Activated CD4-positive, alpha-beta memory T cell treated with anti-CD3 and anti-CD28 coated beads for 36 hours (primary cell): Measurements from ENCODE around the gene LMAN2. TPM values are rescaled to one million over a fixed set of nuclear protein-coding genes. Genes with fewer than 3 reads are reported as not detected.
A peak's percentile ranks its signal among the peaks of the same experiment; 100 is the strongest.
"Not testable (repeated sequence)": the region's sequence is repeated elsewhere in the genome, so short reads cannot be mapped to it uniquely, and the experiment has no call there.

Experiments used
- CTCF ChIA-PET: fragments of 350-600 bp; sonication (Branson Sonifier 250); formaldehyde crosslinking; loops from one replicate; lab custom pipeline; 2021; ENCODE audit warnings: antibody characterized with exemption, inconsistent platforms; lab: Charles Lee
- POLR2A ChIA-PET: fragments of 350-600 bp; sonication (Branson Sonifier 250); formaldehyde crosslinking; loops from one replicate; lab custom pipeline; 2021; ENCODE audit warnings: antibody characterized with exemption; lab: Charles Lee
- DNase-seq: peaks from one replicate; pipeline ENCODE4 v3.0.0-alpha.2; 2020
- H3K27ac Mint-ChIP-seq: one replicate; pipeline ENCODE4 v1.8.0; 2021; ENCODE audit warnings: mixed read lengths
- H3K27me3 Mint-ChIP-seq: one replicate; pipeline ENCODE4 v1.8.0; 2021; ENCODE audit warnings: mixed read lengths
- H3K36me3 Mint-ChIP-seq: one replicate; pipeline ENCODE4 v1.8.0; 2021; ENCODE audit warnings: mixed read lengths
- H3K4me1 Mint-ChIP-seq: one replicate; pipeline ENCODE4 v1.8.0; 2021; ENCODE audit warnings: low read depth, mixed read lengths
- H3K4me3 Mint-ChIP-seq: one replicate; pipeline ENCODE4 v1.8.0; 2021; ENCODE audit warnings: mild to moderate bottlenecking, mixed read lengths
- H3K9me3 Mint-ChIP-seq: one replicate; pipeline ENCODE4 v1.8.0; 2021; ENCODE audit warnings: mixed read lengths
- intact Hi-C: fragments of 100-400 bp; cut with micrococcal nuclease; formaldehyde crosslinking; loops from one replicate; pipeline ENCODE4 v1.15.1; 2023
- total RNA-seq, 2 experiments: library from RNA; stranded (reverse); gene quantifications; one replicate each; pipeline ENCODE4 v1.2.3, GENCODE V29; 2021

Gene LMAN2
- total RNA-seq, 2 experiments from 2014 or later = 98.3 to 104 TPM

DNA sequence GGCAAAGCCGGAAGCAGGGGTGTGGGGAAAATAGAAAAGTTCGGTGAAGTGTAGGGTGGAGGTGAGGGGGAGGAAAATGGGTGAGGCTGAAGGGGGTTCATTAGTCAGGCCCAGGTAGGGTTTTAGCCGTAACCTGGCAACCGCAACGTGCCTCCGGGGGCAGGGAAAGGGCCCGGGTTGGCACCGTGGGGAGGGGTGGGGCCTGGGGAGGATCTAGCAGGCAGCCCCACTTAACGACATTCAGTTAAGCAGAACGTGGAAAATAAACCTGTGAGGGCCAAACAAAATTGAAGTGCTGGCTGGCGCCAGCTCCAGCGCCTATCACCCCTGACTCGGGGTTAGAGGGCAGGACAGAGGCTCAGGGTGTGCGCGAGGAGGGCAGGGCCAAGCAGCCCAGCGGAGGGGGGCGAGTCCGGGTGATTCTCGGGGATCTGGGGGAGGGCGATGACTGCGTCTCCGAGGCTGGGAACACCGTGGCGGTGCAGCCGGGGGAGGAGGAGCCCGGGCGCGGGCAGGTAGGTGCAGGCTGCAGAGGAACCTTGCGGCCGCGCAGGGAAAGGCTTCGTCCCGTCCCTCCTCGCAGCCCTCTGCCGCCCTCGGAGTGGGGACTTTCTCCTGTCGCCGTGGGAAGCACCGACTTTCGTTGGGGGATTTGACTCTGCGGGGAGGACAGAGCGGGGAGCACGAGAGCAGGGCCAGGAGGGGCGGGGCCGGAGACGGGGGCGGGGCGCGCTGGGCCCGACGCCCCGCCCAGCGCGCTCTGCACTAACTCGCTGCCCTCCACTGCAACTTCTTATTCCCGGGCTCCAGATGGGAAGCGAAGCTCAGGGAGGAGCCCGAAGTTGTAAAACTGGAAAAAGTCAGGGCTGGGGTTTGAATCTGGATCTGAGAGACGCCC is 11.4 kb upstream of the LMAN2 start:
- H3K27ac Mint-ChIP-seq = peak overlapping the region; percentile 51
- no peaks in the 10 kb centered on the region for H3K9me3 Mint-ChIP-seq
- intact Hi-C loops = no loop called here
- no peaks in the 10 kb centered on the region for H3K27me3 Mint-ChIP-seq
- POLR2A ChIA-PET = interaction anchor here (2.4 kb wide), 1 partner anchor 12 kb away, joined by 10 read pairs; the partner anchor contains the start of gene LMAN2
- H3K36me3 Mint-ChIP-seq = peaks cover 5% of the 10 kb centered on the region
- H3K4me1 Mint-ChIP-seq = peaks cover 73% of the 10 kb centered on the region
- DNase-seq = peak; percentile 82
- H3K4me3 Mint-ChIP-seq = peak overlapping the region; percentile 69
- CTCF ChIA-PET = interaction anchor here (1.0 to 8.7 kb wide), 6 partner anchors 9 to 93 kb away, joined by 3 to 66 read pairs (median 17); partner anchors contain the start of gene LMAN2

DNA sequence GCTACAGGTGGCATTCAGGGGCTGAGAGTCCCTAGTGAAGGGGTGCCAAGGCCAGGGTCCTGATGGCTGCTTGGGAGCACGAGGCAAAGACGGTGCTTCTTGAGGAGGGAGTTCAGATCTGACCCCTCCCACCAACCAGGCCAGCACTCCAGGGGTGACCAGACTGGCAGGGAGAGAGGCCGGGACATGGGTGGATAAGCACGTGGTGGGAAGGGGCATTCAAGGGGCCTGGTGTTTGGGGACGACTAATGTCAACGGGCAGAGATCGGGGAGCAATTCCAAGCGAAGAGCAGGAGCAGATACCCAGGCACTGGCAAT is 10.8 kb upstream of the LMAN2 start:
- Mint-ChIP-seq H3K27ac (peak overlapping the region; percentile 43), H3K27me3 (no peaks in the 10 kb centered on the region), H3K9me3 (no peaks in the 10 kb centered on the region), H3K4me1 (peaks cover 78% of the 10 kb centered on the region), H3K36me3 (peaks cover 5% of the 10 kb centered on the region), H3K4me3 (peak overlapping the region; percentile 69)
- intact Hi-C loops = no loop called here
- no peak for DNase-seq
- ChIA-PET CTCF (interaction anchor here (1.0 to 8.7 kb wide), 7 partner anchors 9 to 93 kb away, joined by 3 to 66 read pairs (median 4); partner anchors contain the start of gene LMAN2), POLR2A (interaction anchor here (1.4 to 2.8 kb wide), 2 partner anchors 10 to 11 kb away, joined by 6 to 10 read pairs; partner anchors contain the start of gene LMAN2)

DNA sequence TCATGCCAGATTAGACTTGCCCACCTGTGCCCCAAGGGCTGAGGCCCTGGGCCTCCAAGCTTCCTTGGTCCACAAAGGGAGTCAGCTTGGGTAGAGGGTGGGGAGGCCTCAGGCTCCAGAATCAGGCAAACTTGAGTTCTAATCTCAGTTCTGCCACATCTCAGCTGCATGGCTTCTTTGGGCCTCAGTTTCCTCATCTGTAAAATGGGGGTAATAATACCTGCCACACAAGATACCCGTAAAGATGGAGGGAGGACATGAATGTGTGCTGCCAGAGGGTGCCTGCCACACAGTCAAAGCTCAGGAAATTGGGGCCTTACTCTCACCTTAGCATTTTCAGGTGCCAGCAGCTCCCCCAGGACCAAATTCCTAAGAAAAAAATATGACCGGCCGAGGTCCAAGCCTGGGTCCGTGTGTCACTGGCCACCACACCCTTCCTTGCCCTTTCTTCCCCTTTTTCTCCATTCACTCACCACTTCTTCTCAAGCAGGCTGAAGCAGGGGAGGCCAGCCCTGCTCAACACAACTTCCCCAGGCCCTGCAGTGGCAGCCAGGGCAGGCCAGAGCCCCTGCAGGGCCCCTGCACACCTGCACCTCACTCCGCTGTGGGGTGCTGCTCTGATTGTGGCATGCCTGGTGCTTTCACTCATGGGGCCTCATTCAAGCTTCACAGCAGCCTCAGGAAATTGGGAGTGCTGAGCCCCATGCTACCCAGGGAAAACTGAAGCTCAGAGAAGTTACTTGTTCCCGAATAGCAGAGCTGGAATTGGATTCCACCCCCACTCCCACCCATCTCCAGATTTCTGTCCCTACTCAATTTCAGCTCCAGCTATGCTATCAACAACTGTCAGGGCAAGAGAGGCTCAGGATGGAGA is 10.2 kb upstream of the LMAN2 start:
- Mint-ChIP-seq H3K4me1 (peaks cover 84% of the 10 kb centered on the region), H3K27ac (peak overlapping the region; percentile 43), H3K27me3 (no peaks in the 10 kb centered on the region), H3K9me3 (no peaks in the 10 kb centered on the region), H3K36me3 (peaks cover 5% of the 10 kb centered on the region), H3K4me3 (peak overlapping the region; percentile 69)
- CTCF ChIA-PET = interaction anchor here (1.0 to 8.7 kb wide), 10 partner anchors 10 to 94 kb away, joined by 3 to 66 read pairs (median 4); partner anchors contain the start of gene LMAN2
- intact Hi-C loops = no loop called here
- DNase-seq = peak; percentile 31
- POLR2A ChIA-PET = interaction anchor here (1.1 to 2.8 kb wide), 3 partner anchors 10 to 28 kb away, joined by 3 to 10 read pairs (median 6); partner anchors contain the start of gene LMAN2

DNA sequence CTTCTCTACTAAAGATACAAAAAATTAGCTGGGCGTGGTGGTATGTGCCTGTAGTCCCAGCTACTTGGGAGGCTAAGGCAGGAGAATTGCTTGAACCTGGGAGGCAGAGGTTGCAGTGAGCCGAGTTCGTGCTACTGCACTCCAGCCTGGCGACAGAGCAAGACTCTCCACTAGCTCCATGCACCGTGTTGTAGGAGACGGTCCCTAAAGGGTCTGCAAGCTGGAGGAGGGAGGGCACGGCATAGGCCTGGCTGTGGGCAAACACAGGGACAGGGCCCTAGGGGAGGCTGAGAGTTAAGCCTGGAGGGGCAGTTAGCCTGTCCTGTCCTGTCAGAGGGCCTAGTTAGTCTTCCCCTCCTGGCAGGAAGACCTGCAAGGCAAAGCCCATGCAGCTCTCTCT is 9.3 kb upstream of the LMAN2 start:
- intact Hi-C loops, H3K4me3 Mint-ChIP-seq, H3K9me3 Mint-ChIP-seq, H3K27ac Mint-ChIP-seq, DNase-seq, H3K27me3 Mint-ChIP-seq, H3K36me3 Mint-ChIP-seq: not testable (repeated sequence)
- peaks cover 87% of the 10 kb centered on the region for H3K4me1 Mint-ChIP-seq
- POLR2A ChIA-PET = interaction anchor here (0.8 to 2.8 kb wide), 4 partner anchors 9 to 42 kb away, joined by 3 to 10 read pairs (median 4); partner anchors contain the start of gene LMAN2
- CTCF ChIA-PET = interaction anchor here (0.7 to 8.7 kb wide), 7 partner anchors 11 to 95 kb away, joined by 3 to 66 read pairs (median 5); no protein-coding TSS in a partner anchor

DNA sequence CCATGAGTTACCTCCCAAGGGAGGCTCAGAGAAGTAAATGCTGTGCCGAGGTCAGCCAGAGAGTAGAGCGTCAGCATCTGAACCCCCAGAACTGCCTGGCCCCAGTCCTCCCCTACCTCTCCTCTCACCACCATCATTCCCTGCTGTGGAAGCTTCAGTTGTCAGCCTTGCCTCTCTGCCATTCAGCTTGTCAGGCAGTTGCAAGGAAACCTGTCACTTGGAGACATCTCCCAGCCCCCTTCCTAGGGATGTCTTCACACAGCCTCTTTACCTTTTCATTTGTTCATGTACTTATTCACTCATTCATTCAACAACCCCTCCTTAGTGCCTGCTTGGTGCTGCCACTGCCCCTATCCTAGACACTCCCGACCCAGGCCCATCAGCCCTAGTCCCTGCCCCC is 8.4 kb upstream of the LMAN2 start:
- peak overlapping the region; percentile 11 for H3K27ac Mint-ChIP-seq
- POLR2A ChIA-PET = interaction anchor here (2.8 kb wide), 1 partner anchor 9 kb away, joined by 10 read pairs; the partner anchor contains the start of gene LMAN2
- DNase-seq = no peak
- H3K9me3 Mint-ChIP-seq = peaks cover 9% of the 10 kb centered on the region
- H3K36me3 Mint-ChIP-seq = peaks cover 3% of the 10 kb centered on the region
- intact Hi-C loops = no loop called here
- peaks cover 88% of the 10 kb centered on the region for H3K4me1 Mint-ChIP-seq
- H3K27me3 Mint-ChIP-seq = no peaks in the 10 kb centered on the region
- peak overlapping the region; percentile 81 for H3K4me3 Mint-ChIP-seq
- CTCF ChIA-PET = interaction anchor here (1.4 to 8.7 kb wide), 5 partner anchors 12 to 96 kb away, joined by 3 to 66 read pairs (median 9); no protein-coding TSS in a partner anchor

DNA sequence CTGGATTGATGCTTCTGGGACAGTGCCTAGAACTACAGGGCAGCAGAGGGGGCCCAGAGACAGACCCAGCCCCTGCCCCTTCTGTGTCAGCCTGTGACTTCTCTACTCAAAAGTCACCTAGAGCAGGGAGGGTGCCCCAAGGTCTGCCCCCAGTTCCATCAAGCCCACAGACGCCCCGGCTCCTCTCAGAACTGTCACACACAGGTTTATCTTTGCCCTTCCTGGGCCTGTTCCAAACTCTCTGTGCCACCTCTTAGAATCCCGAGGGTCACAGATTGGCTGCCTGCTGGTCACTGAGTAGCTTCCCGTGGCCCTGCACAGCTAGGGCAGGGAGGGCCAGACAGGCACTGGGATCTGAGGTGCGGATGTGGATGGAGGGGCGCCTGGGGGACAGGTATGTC is 8.0 kb upstream of the LMAN2 start:
- Mint-ChIP-seq H3K36me3 (peaks cover 3% of the 10 kb centered on the region), H3K4me3 (peak overlapping the region; percentile 81), H3K27ac (peak overlapping the region; percentile 80), H3K9me3 (peaks cover 9% of the 10 kb centered on the region), H3K27me3 (no peaks in the 10 kb centered on the region), H3K4me1 (peaks cover 88% of the 10 kb centered on the region)
- no peak for DNase-seq
- POLR2A ChIA-PET = interaction anchor here (2.8 kb wide), 1 partner anchor 8 kb away, joined by 10 read pairs; the partner anchor contains the start of gene LMAN2
- CTCF ChIA-PET = interaction anchor here (1.1 to 8.7 kb wide), 5 partner anchors 12 to 96 kb away, joined by 3 to 66 read pairs (median 9); no protein-coding TSS in a partner anchor
- intact Hi-C loops = no loop called here

DNA sequence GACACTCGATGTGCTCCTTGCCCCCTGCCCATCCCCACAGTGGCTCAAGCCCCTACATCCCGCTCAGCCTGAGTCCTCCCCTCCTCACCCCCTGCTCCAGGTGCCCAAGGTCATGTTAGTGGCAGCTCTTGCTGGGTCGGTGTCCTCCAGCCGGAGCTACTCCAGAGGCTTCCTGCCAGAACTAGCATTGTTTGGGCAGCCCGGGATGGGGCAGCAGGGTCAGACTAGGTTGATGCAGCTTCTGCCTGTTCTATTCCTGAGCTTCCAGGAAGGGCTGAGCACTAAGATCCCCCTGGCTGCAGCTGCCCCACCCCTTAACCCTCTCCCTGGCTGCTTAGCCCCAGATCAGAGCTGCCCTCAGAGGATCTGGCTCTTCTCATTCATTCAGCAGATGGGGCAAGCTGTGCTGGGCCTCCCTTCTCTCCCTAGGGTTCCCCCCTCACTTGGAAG is 6.9 kb upstream of the LMAN2 start:
- H3K27me3 Mint-ChIP-seq = no peaks in the 10 kb centered on the region
- DNase-seq = peak; percentile 22
- H3K36me3 Mint-ChIP-seq = peaks cover 3% of the 10 kb centered on the region
- peaks cover 9% of the 10 kb centered on the region for H3K9me3 Mint-ChIP-seq
- ChIA-PET CTCF (interaction anchor here (0.8 to 8.7 kb wide), 7 partner anchors 13 to 97 kb away, joined by 3 to 66 read pairs (median 7); no protein-coding TSS in a partner anchor), POLR2A (interaction anchor here (0.8 to 1.4 kb wide), 5 partner anchors 14 to 97 kb away, joined by 3 to 4 read pairs (median 3); no protein-coding TSS in a partner anchor)
- intact Hi-C loops = no loop called here
- H3K27ac Mint-ChIP-seq = peak overlapping the region; percentile 80
- peaks cover 81% of the 10 kb centered on the region for H3K4me1 Mint-ChIP-seq
- H3K4me3 Mint-ChIP-seq = peak overlapping the region; percentile 81

DNA sequence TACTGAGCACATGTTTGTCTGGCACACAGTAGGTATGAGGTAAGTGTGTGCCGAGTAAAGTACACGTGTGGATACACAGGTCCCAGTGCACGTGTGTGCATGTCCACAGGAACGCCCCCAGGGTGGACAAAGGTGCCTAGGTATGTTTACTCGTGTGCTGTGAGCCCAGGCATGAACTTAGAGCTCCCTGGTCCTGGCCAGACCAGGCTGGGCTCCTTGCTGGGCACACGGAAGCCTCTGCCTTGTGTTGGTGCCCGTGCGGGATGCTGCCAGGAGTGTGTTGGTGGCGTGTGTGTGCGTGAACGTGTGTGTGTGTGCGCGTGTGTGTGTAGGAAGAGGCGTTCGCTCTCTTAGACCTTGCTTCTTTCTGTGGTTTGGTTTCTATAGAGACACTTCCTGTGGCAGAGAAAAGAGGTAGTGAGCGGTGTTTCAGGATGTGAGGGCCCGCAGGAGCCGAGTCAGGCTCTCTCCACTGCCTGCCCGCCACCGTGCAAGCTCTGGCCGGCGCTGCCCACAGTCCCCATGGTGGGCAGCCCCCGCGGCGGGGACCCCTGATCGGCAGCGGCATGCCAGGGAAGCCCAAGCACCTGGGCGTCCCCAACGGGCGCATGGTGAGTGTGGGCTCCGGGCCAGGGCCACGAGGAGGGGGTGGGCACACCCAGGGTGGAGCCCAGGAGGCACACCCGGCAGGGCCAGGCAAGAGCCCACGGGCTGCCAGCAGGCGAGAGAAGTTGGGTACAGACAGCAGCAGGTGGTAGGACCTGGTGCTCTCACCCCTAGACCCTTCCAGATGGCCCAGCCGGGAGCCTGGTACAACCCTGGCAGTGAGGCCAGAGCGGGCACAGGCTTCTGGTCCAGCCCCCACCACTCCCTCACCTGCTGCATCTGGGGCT is 6.2 kb upstream of the LMAN2 start, which contains the start of gene RGS14:
Gene RGS14, plus strand, starts transcription at position 466 of the 893 bp plus-strand sequence. Its CDS starts 101 bp downstream, at position 567.
- H3K27me3 Mint-ChIP-seq = no peaks in the 10 kb centered on the region
- ChIA-PET CTCF (interaction anchor here (0.8 to 8.7 kb wide), 6 partner anchors 14 to 98 kb away, joined by 3 to 66 read pairs (median 8); no protein-coding TSS in a partner anchor), POLR2A (interaction anchor here (0.8 to 1.4 kb wide), 6 partner anchors 15 to 98 kb away, joined by 3 to 4 read pairs (median 3); no protein-coding TSS in a partner anchor)
- peaks cover 9% of the 10 kb centered on the region for H3K9me3 Mint-ChIP-seq
- peak within 1 kb of the TSS; percentile 81 for H3K4me3 Mint-ChIP-seq
- intact Hi-C loops = loop anchor here (2.0 kb wide), 1 partner anchor 71 kb away; no protein-coding TSS in a partner anchor
- H3K4me1 Mint-ChIP-seq = peaks cover 75% of the 10 kb centered on the region
- H3K27ac Mint-ChIP-seq = peak within 1 kb of the TSS; percentile 80
- peak; percentile 77 for DNase-seq
- H3K36me3 Mint-ChIP-seq = peaks cover 3% of the 10 kb centered on the region

DNA sequence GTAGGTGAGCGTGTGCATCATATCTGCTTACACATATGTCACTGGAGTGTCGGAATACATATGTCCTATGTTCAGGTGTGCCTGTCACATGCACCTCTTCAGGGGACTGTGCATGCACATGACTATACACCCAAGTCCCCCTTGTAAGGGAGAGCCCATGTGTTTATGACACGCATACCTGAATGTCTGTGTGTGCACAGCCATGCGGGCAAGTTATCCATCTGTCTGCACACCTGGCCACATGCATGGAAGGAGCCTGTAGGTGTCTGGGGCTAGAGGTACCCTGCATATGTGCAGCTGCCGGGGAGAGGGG is 5.6 kb upstream of the LMAN2 start:
- POLR2A ChIA-PET = interaction anchor here (1.0 to 1.4 kb wide), 3 partner anchors 21 to 98 kb away, joined by 3 to 4 read pairs (median 3); no protein-coding TSS in a partner anchor
- H3K9me3 Mint-ChIP-seq = peaks cover 9% of the 10 kb centered on the region

DNA sequence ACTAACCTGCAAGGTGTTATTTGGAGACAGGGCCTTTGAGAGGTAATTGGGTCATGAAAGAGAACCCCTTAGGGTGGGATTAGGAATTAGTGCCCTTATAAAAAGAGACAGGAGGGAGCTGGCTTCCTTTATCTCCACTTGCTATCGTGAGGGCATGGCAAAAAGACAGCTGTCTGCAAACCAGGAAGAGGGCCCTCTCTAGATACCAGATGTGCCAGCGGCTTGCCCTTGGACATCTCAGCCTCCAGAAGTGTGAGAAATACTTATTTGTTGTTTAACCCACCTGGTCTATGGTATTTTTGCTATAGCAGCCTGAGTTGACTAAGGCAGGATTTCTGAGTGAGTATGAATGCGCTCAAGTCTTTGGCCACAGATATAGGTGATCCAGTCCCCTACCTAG is 5.3 kb upstream of the LMAN2 start:
- Mint-ChIP-seq H3K4me3 (peak overlapping the region; percentile 81), H3K9me3 (peaks cover 9% of the 10 kb centered on the region), H3K36me3 (peaks cover 3% of the 10 kb centered on the region), H3K4me1 (peaks cover 69% of the 10 kb centered on the region), H3K27me3 (no peaks in the 10 kb centered on the region), H3K27ac (no peak overlapping the region)
- POLR2A ChIA-PET = interaction anchor here (1.0 to 1.4 kb wide), 2 partner anchors 22 to 74 kb away, joined by 3 read pairs; no protein-coding TSS in a partner anchor
- intact Hi-C loops = loop anchor here (2.0 kb wide), 1 partner anchor 72 kb away; no protein-coding TSS in a partner anchor
- DNase-seq = no peak
- CTCF ChIA-PET = interaction anchor here (0.6 to 8.7 kb wide), 6 partner anchors 11 to 101 kb away, joined by 3 to 66 read pairs (median 6); no protein-coding TSS in a partner anchor

More for the DNA sequence above, 5.6 kb upstream of the LMAN2 start:
- Mint-ChIP-seq H3K4me3 (peak overlapping the region; percentile 81), H3K36me3 (peaks cover 3% of the 10 kb centered on the region), H3K27me3 (no peaks in the 10 kb centered on the region), H3K27ac (peak overlapping the region; percentile 73), H3K4me1 (peaks cover 70% of the 10 kb centered on the region)
- intact Hi-C loops = loop anchor here (2.0 kb wide), 1 partner anchor 72 kb away; no protein-coding TSS in a partner anchor
- DNase-seq = no peak
- CTCF ChIA-PET = interaction anchor here (0.6 to 8.7 kb wide), 7 partner anchors 11 to 100 kb away, joined by 3 to 66 read pairs (median 4); no protein-coding TSS in a partner anchor
